CD4-positive, CD25-positive, alpha-beta regulatory T cell (primary cell): ENCODE data around the gene ADAMTS8. TPM values are rescaled to one million over a fixed set of nuclear protein-coding genes. Genes with fewer than 3 reads are reported as not detected.

Experiments used
- ATAC-seq, 2 donors: fragments of 150-1000 bp; cut with Tn5 transposase; one replicate each; pipeline ENCODE4 v1.10.0; 2021; ENCODE audit warnings: low read depth in 2 of 2, moderate number of reproducible peaks in 2 of 2, moderate library complexity in 1 of 2
- DNase-seq, 3 donors: peaks; one replicate each; pipeline versions ENCODE4 v3.0.0 to v3.0.0-alpha.2; 2012 to 2022; ENCODE audit warnings: mixed read lengths in 1 of 3
- H3K27ac ChIP-seq: one replicate; pipeline ENCODE4 v1.7.0; 2013; ENCODE audit warnings: mild to moderate bottlenecking, low read length; ENCODE audit not compliant: insufficient read depth, poor library complexity, severe bottlenecking
- H3K27me3 ChIP-seq: one replicate; pipeline ENCODE4 v1.7.0; 2013; ENCODE audit warnings: low read length; ENCODE audit not compliant: control insufficient read depth, insufficient read depth
- H3K36me3 ChIP-seq: one replicate; pipeline ENCODE4 v1.7.0; 2013; ENCODE audit warnings: mild to moderate bottlenecking, low read length, moderate library complexity; ENCODE audit not compliant: control insufficient read depth, insufficient read depth
- H3K4me1 ChIP-seq: 2 replicates; pipeline ENCODE4 v1.7.0; 2013; ENCODE audit warnings: mild to moderate bottlenecking, low read length; ENCODE audit not compliant: insufficient read depth, control insufficient read depth, poor library complexity, severe bottlenecking
- H3K4me3 ChIP-seq: one replicate; pipeline ENCODE4 v1.7.0; 2013; ENCODE audit warnings: low read depth, mild to moderate bottlenecking, low read length, moderate library complexity
- H3K9me3 ChIP-seq, 2 experiments: 1 replicate in 1 of 2; 2 replicates in 1 of 2; pipeline ENCODE4 v1.7.0; 2013; ENCODE audit warnings: low read length in 2 of 2, mild to moderate bottlenecking in 1 of 2, moderate library complexity in 1 of 2; ENCODE audit not compliant: control insufficient read depth in 2 of 2
- H3K27ac Mint-ChIP-seq, 3 donors: one replicate each; pipeline ENCODE4 v1.8.0; 2020 to 2022; ENCODE audit warnings: mild to moderate bottlenecking in 3 of 3, mixed read lengths in 3 of 3, moderate library complexity in 2 of 3
- H3K27me3 Mint-ChIP-seq: one replicate; pipeline ENCODE4 v1.8.0; 2022; ENCODE audit warnings: mild to moderate bottlenecking, mixed read lengths
- H3K36me3 Mint-ChIP-seq: one replicate; pipeline ENCODE4 v1.8.0; 2020; ENCODE audit warnings: mixed read lengths
- H3K4me1 Mint-ChIP-seq, 4 donors: one replicate each; pipeline ENCODE4 v1.8.0; 2020 to 2022; ENCODE audit warnings: mixed read lengths in 4 of 4, mild to moderate bottlenecking in 1 of 4
- H3K4me3 Mint-ChIP-seq, 4 donors: one replicate each; pipeline ENCODE4 v1.8.0; 2020 to 2022; ENCODE audit warnings: mild to moderate bottlenecking in 4 of 4, mixed read lengths in 4 of 4, moderate library complexity in 3 of 4
- H3K9me3 Mint-ChIP-seq, 7 donors: one replicate each; pipeline ENCODE4 v1.8.0; 2020 to 2022; ENCODE audit warnings: mixed read lengths in 7 of 7, mild to moderate bottlenecking in 3 of 7, moderate library complexity in 2 of 7
- polyA plus RNA-seq, 4 donors: library from polyadenylated mRNA; unstranded; fragments of 300-500 nt; fragmentation: Illumina TruSeq; gene quantifications; one replicate each; pipeline ENCODE4 v1.2.3, GENCODE V29; 2021
- total RNA-seq: library from RNA; stranded (reverse); gene quantifications from one replicate; pipeline ENCODE4 v1.2.3, GENCODE V29; 2022

Gene ADAMTS8
- total and polyA plus RNA-seq, 5 donors from 2014 or later, result 0.18 TPM; not detected in 4

GRCh38 chr11:130411223-130411622 is 17.2 kb downstream of the ADAMTS8 start:
- H3K4me3 Mint-ChIP-seq, result no peak overlapping the region
- no peak for ATAC-seq

DNA sequence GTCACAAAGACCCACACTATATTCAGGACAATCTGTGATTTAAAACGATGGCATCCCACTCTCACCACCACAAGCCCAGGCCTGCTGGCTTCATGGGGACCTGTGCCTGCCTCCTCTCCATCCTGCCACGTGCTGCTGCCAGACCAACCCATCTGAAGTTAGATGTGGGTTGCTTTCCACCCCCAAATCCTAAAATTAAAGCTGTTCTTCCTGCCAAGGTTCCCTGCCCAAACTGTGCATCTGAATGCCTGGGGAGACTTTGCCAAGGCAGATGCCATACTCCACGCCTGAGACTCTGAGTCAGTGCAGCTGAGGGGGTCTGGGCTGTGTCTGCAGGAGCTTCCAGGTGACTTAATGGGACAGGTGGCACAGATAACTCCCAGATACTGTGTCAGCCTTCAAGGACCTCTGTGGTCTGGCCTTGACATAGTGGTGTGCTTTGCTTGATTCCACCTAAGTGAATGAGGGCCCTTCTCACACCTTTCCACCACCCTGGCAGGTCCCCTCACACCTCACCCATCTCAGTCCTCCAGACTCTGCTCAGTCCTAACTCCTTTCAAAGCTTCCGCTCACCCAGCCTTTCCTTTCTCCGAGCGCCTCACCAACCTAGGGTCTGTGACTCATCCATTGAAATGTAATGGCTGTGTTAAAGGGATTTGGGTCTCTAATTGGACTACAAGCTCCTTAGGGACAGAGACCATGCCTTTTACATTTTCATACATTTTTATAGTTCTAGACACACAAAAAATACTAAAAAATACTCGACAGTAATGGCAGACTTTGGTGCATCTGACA is 18.6 kb downstream of the ADAMTS8 start:
- Histone ChIP-seq H3K9me3 (no peaks in the 10 kb centered on the region), H3K27ac (no peak overlapping the region), H3K27me3 (no peaks in the 10 kb centered on the region), H3K4me3 (no peak overlapping the region), H3K4me1 (no peaks in the 10 kb centered on the region), H3K36me3 (no peaks in the 10 kb centered on the region)
- H3K27me3 Mint-ChIP-seq, result no peaks in the 10 kb centered on the region
- H3K9me3 Mint-ChIP-seq, result no peaks in the 10 kb centered on the region
- no peaks in the 10 kb centered on the region for H3K36me3 Mint-ChIP-seq
- no peaks in the 10 kb centered on the region for H3K4me1 Mint-ChIP-seq
- ATAC-seq, result no peak
- H3K4me3 Mint-ChIP-seq, result no peak overlapping the region
- no peak overlapping the region for H3K27ac Mint-ChIP-seq
- no peak for DNase-seq

More at GRCh38 chr11:130411223-130411622, 17.2 kb downstream of the ADAMTS8 start:
- Mint-ChIP-seq H3K9me3 (no peaks in the 10 kb centered on the region), H3K4me1 (no peaks in the 10 kb centered on the region), H3K27me3 (no peaks in the 10 kb centered on the region), H3K36me3 (no peaks in the 10 kb centered on the region), H3K27ac (no peak overlapping the region)
- no peak overlapping the region for H3K4me3 ChIP-seq
- H3K36me3 ChIP-seq, result no peaks in the 10 kb centered on the region
- DNase-seq, result no peak
- no peak overlapping the region for H3K27ac ChIP-seq
- H3K9me3 ChIP-seq, result no peaks in the 10 kb centered on the region
- no peaks in the 10 kb centered on the region for H3K4me1 ChIP-seq
- H3K27me3 ChIP-seq, result no peaks in the 10 kb centered on the region

DNA sequence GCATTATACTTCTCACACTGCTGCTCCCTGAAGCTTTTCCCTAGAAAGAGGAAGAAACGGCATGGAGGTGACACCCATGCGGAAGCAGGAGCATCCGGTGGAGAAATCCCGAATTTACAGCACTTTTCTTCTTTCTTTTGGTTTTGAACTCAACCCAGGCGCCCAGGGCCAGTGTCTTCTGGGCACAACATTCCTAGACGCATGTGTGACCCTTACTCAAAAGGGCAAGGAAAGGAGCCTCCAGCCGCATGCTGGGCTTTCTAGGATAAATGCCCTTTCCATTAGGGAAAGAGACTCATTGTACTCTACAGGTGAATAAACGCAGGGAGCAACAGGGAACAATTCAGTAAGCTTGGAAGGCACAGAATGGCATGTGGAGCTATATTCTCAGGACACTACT is 19.5 kb downstream of the ADAMTS8 start:
- Histone ChIP-seq H3K27me3 (no peaks in the 10 kb centered on the region), H3K36me3 (no peaks in the 10 kb centered on the region), H3K4me3 (no peak overlapping the region), H3K27ac (no peak overlapping the region), H3K9me3 (no peaks in the 10 kb centered on the region), H3K4me1 (no peaks in the 10 kb centered on the region)
- no peak for ATAC-seq
- H3K27ac Mint-ChIP-seq, result no peak overlapping the region
- no peaks in the 10 kb centered on the region for H3K4me1 Mint-ChIP-seq
- DNase-seq, result no peak
- H3K36me3 Mint-ChIP-seq, result no peaks in the 10 kb centered on the region
- H3K9me3 Mint-ChIP-seq, result no peaks in the 10 kb centered on the region
- no peak overlapping the region for H3K4me3 Mint-ChIP-seq
- no peaks in the 10 kb centered on the region for H3K27me3 Mint-ChIP-seq

- Histone ChIP-seq H3K4me3 (no peak overlapping the region), H3K27me3 (no peaks in the 10 kb centered on the region), H3K36me3 (no peaks in the 10 kb centered on the region), H3K9me3 (no peaks in the 10 kb centered on the region), H3K4me1 (no peaks in the 10 kb centered on the region), H3K27ac (no peak overlapping the region)
- Mint-ChIP-seq H3K9me3 (no peaks in the 10 kb centered on the region), H3K4me3 (no peak overlapping the region), H3K27me3 (no peaks in the 10 kb centered on the region), H3K27ac (no peak overlapping the region), H3K36me3 (no peaks in the 10 kb centered on the region), H3K4me1 (no peaks in the 10 kb centered on the region)
- ATAC-seq (no peak), DNase-seq (no peak)
Measured at GRCh38 chr11:130408401-130408890, 20.0 kb downstream of the ADAMTS8 start.

- no peaks in the 10 kb centered on the region for H3K27me3 Mint-ChIP-seq
- Histone ChIP-seq H3K27ac (no peak overlapping the region), H3K9me3 (no peaks in the 10 kb centered on the region), H3K36me3 (no peaks in the 10 kb centered on the region), H3K4me1 (no peaks in the 10 kb centered on the region), H3K27me3 (no peaks in the 10 kb centered on the region), H3K4me3 (no peak overlapping the region)
- no peak for ATAC-seq
- no peaks in the 10 kb centered on the region for H3K36me3 Mint-ChIP-seq
- no peak overlapping the region for H3K4me3 Mint-ChIP-seq
- H3K9me3 Mint-ChIP-seq, result no peaks in the 10 kb centered on the region
- no peaks in the 10 kb centered on the region for H3K4me1 Mint-ChIP-seq
- DNase-seq, result no peak
- no peak overlapping the region for H3K27ac Mint-ChIP-seq
Measured at GRCh38 chr11:130407978-130408377, 20.4 kb downstream of the ADAMTS8 start.

GRCh38 chr11:130405428-130405827 is 23.0 kb downstream of the ADAMTS8 start:
- no peaks in the 10 kb centered on the region for H3K36me3 Mint-ChIP-seq
- Histone ChIP-seq H3K9me3 (no peaks in the 10 kb centered on the region), H3K27me3 (no peaks in the 10 kb centered on the region), H3K27ac (no peak overlapping the region), H3K36me3 (no peaks in the 10 kb centered on the region), H3K4me1 (peaks cover 4% of the 10 kb centered on the region), H3K4me3 (no peak overlapping the region)
- ATAC-seq (no peak), DNase-seq (no peak)
- H3K4me3 Mint-ChIP-seq, result no peak overlapping the region
- no peak overlapping the region for H3K27ac Mint-ChIP-seq
- H3K9me3 Mint-ChIP-seq, result no peaks in the 10 kb centered on the region
- peaks cover 0 to 6% (median 0%) of the 10 kb centered on the region in 4 donors for H3K4me1 Mint-ChIP-seq
- peaks cover 4% of the 10 kb centered on the region for H3K27me3 Mint-ChIP-seq

GRCh38 chr11:130404727-130405126 is 23.7 kb downstream of the ADAMTS8 start:
- H3K4me3 Mint-ChIP-seq, result no peak overlapping the region
- DNase-seq (no peak), ATAC-seq (no peak)
- H3K9me3 Mint-ChIP-seq, result no peaks in the 10 kb centered on the region
- H3K27me3 Mint-ChIP-seq, result peaks cover 8% of the 10 kb centered on the region
- Histone ChIP-seq H3K27me3 (no peaks in the 10 kb centered on the region), H3K4me3 (no peak overlapping the region), H3K4me1 (peaks cover 4% of the 10 kb centered on the region), H3K36me3 (no peaks in the 10 kb centered on the region), H3K9me3 (no peaks in the 10 kb centered on the region), H3K27ac (no peak overlapping the region)
- H3K36me3 Mint-ChIP-seq, result no peaks in the 10 kb centered on the region
- H3K27ac Mint-ChIP-seq, result no peak overlapping the region
- H3K4me1 Mint-ChIP-seq, result peaks cover 0 to 11% (median 0%) of the 10 kb centered on the region in 4 donors

GRCh38 chr11:130403967-130404366 is 24.4 kb downstream of the ADAMTS8 start:
- Histone ChIP-seq H3K27ac (no peak overlapping the region), H3K9me3 (no peaks in the 10 kb centered on the region), H3K27me3 (no peaks in the 10 kb centered on the region), H3K36me3 (no peaks in the 10 kb centered on the region), H3K4me3 (no peak overlapping the region), H3K4me1 (peaks cover 4% of the 10 kb centered on the region)
- DNase-seq, result no peak
- H3K4me1 Mint-ChIP-seq, result peaks cover 0 to 11% (median 0%) of the 10 kb centered on the region in 4 donors
- no peak for ATAC-seq
- no peaks in the 10 kb centered on the region for H3K9me3 Mint-ChIP-seq
- H3K4me3 Mint-ChIP-seq, result no peak overlapping the region
- no peaks in the 10 kb centered on the region for H3K36me3 Mint-ChIP-seq
- H3K27me3 Mint-ChIP-seq, result peaks cover 11% of the 10 kb centered on the region
- H3K27ac Mint-ChIP-seq, result no peak overlapping the region
